B cell (primary cell): Measurements from ENCODE around the gene BAIAP2L1.

ENCODE experiments used
- CTCF ChIP-seq: fragments of 200-600 bp; IDR thresholded peaks from one replicate; pipeline ENCODE4 v1.8.0; 2022; ENCODE audit warnings: antibody characterized with exemption, mild to moderate bottlenecking
- EZH2 ChIP-seq: IDR thresholded peaks from 2 replicates; pipeline ENCODE4 v1.6.1; 2012; ENCODE audit warnings: borderline replicate concordance, low read depth, mild to moderate bottlenecking, moderate library complexity, low read length; ENCODE audit not compliant: insufficient read depth, poor library complexity, severe bottlenecking

GRCh38 chr7:98312201-98312600 lies 88.7 kb downstream of the BAIAP2L1 start:
- no peak for TF ChIP-seq CTCF
- TF ChIP-seq EZH2, result no peak
